Measurements from ENCODE around the gene FYN.

Gene FYN

DNA sequence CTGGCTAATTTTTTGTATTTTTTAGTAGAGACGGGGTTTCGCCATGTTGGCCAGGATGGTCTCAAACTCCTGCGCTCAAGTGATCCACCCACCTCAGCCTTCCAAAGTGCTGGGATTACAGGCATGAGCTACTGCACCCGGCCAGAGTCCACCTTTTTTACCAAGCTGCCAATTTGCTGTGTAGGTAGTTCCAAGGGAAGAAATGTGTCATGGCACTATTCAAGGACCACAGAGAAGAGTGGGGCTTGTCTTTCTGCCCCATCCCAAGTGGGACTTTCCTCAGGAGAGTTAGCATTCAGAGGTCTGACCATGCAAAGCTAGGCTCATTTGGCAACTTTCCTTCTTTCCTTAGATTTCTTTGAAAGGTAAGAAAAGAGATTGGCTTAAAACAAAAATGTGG lies 155.6 kb downstream of the FYN start:
- TF ChIP-seq, protein P1, sequence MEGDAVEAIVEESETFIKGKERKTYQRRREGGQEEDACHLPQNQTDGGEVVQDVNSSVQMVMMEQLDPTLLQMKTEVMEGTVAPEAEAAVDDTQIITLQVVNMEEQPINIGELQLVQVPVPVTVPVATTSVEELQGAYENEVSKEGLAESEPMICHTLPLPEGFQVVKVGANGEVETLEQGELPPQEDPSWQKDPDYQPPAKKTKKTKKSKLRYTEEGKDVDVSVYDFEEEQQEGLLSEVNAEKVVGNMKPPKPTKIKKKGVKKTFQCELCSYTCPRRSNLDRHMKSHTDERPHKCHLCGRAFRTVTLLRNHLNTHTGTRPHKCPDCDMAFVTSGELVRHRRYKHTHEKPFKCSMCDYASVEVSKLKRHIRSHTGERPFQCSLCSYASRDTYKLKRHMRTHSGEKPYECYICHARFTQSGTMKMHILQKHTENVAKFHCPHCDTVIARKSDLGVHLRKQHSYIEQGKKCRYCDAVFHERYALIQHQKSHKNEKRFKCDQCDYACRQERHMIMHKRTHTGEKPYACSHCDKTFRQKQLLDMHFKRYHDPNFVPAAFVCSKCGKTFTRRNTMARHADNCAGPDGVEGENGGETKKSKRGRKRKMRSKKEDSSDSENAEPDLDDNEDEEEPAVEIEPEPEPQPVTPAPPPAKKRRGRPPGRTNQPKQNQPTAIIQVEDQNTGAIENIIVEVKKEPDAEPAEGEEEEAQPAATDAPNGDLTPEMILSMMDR (IDR thresholded peaks at IDR 0.05; ENCODE audit: low read depth, low read length) = no peak
- no peak for DNase-seq (ENCODE audit: low read depth in 2 of 2)
- H3K4me3 ChIP-seq (replicated peaks in 1 of 2; ENCODE audit: low read depth in 2 of 2, low read length in 2 of 2) = no peak overlapping the region

DNA sequence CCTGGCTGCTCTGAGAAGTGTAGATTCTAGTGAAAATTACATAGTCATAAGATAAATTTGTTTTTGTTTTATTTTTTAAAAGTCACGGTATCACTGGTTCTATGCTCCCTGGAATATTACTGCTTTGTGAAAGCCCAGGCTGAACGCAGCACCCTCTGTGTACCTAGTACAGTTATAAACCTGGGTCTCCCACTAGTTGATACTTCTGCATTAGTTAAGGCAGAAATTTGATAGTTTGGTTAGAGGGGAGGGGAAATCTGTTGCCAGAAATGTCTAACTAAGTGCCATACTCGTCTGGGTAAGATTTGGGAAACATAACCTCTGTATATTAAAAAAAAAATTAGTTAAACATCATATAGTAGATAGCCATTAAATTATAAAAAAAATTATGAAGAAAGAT lies 156.9 kb downstream of the FYN start:
- DNase-seq (ENCODE audit: low read depth in 2 of 2) = no peak
- no peak overlapping the region for H3K4me3 ChIP-seq (replicated peaks in 1 of 2; ENCODE audit: low read depth in 2 of 2, low read length in 2 of 2)
- TF ChIP-seq, protein P1 (IDR thresholded peaks at IDR 0.05; ENCODE audit: low read depth, low read length) = no peak

GRCh38 chr6:111715321-111715720 lies 157.9 kb downstream of the FYN start:
- DNase-seq (ENCODE audit: low read depth in 2 of 2) = no peak
- TF ChIP-seq, protein P1 (IDR thresholded peaks at IDR 0.05; ENCODE audit: low read depth, low read length) = no peak
- no peak overlapping the region for H3K4me3 ChIP-seq (replicated peaks in 1 of 2; ENCODE audit: low read depth in 2 of 2, low read length in 2 of 2)

- TF ChIP-seq, protein P1 (IDR thresholded peaks at IDR 0.05; ENCODE audit: low read depth, low read length) = no peak
- no peak for DNase-seq (ENCODE audit: low read depth in 2 of 2)
- no peak overlapping the region for H3K4me3 ChIP-seq (replicated peaks in 1 of 2; ENCODE audit: low read depth in 2 of 2, low read length in 2 of 2)
These were observed 158.6 kb downstream of the FYN start for GRCh38 chr6:111714416-111715270.

DNA sequence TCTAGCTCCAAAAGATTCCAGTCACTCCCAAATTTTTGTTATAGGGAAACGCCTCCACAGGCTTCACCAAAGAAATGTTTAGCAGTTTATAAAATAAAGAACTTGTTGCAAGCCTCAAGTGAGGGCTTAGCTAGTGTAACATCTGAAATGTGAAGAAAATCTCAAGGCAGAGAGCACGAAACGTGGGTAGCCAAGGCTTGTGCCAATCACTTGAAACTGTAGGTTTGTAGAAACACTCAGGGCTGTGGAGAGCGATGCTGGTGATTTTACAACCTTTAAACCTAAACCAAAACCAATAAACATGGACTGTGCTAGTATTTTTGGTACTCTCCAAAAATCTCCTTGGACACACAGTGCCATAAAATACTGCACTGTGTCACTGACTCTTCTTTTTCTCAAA lies 159.4 kb downstream of the FYN start:
- TF ChIP-seq, protein P1 (IDR thresholded peaks at IDR 0.05; ENCODE audit: low read depth, low read length) = no peak
- no peak for DNase-seq (ENCODE audit: low read depth in 2 of 2)
- no peak overlapping the region for H3K4me3 ChIP-seq (replicated peaks in 1 of 2; ENCODE audit: low read depth in 2 of 2, low read length in 2 of 2)

DNA sequence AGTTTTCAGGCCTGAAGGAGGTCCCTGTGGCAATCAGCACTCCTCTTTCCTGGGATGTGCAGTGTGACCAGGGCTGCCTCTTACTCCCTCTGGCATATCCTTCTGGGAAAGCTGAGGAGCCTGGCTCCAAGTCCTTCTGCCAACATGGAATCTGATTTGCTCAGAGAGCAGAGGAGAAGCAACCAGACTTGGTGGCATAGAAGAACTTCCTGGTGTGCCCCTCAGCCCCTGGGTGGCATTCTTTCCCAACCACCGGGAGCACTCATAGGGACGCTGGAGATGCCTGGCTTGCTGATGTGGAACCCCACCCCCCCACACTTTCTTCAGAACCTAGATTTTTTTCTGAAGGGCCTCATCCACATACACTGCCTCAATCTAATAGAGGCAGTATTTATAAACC lies 160.0 kb downstream of the FYN start:
- TF ChIP-seq, protein P1 (IDR thresholded peaks at IDR 0.05; ENCODE audit: low read depth, low read length) = no peak
- DNase-seq (ENCODE audit: low read depth in 2 of 2) = no peak
- H3K4me3 ChIP-seq (replicated peaks in 1 of 2; ENCODE audit: low read depth in 2 of 2, low read length in 2 of 2) = no peak overlapping the region

Data from cardiac fibroblast (primary cell).